CD4-positive, alpha-beta T cell treated with Interleukin-2 at 100 ng/mL for 4 hours (primary cell): Measurements from ENCODE around the gene FGF8.

Source experiments
- DNase-seq: peaks from one replicate; pipeline ENCODE4 v3.0.0-alpha.2; 2020; ENCODE audit warnings: low spot score

Gene FGF8

GRCh38 chr10:101781984-101782810, 6.3 kb upstream of the FGF8 start:
- DNase-seq = no peak

- no peak for DNase-seq
Measured at GRCh38 chr10:101781655-101781983, 5.7 kb upstream of the FGF8 start.

- peak; percentile 74 for DNase-seq
Measured at GRCh38 chr10:101780818-101781654, 5.1 kb upstream of the FGF8 start.

- no peak for DNase-seq
Measured at GRCh38 chr10:101780187-101780817, 4.4 kb upstream of the FGF8 start.

- DNase-seq = peak; percentile 81
Measured at GRCh38 chr10:101779544-101780186, 3.8 kb upstream of the FGF8 start.

GRCh38 chr10:101778781-101779543, 3.0 kb upstream of the FGF8 start:
- DNase-seq = no peak

GRCh38 chr10:101778151-101778780, 2.4 kb upstream of the FGF8 start:
- DNase-seq = no peak

- DNase-seq = no peak
Measured at GRCh38 chr10:101777619-101778145, 1.8 kb upstream of the FGF8 start.

GRCh38 chr10:101776161-101776817, 375 bp upstream of the FGF8 start:
- DNase-seq = no peak

GRCh38 chr10:101774589-101775272, 1.2 kb downstream of the FGF8 start:
- no peak for DNase-seq

- no peak for DNase-seq
Measured at GRCh38 chr10:101773923-101774588, 1.9 kb downstream of the FGF8 start.

- DNase-seq = no peak
Measured at GRCh38 chr10:101772895-101773761, 2.8 kb downstream of the FGF8 start.

GRCh38 chr10:101772017-101772894, 3.7 kb downstream of the FGF8 start:
- DNase-seq = no peak

- DNase-seq = no peak
Measured at GRCh38 chr10:101771380-101771779, 4.5 kb downstream of the FGF8 start.

GRCh38 chr10:101770331-101771215, 5.3 kb downstream of the FGF8 start:
- DNase-seq = no peak

- no peak for DNase-seq
Measured at GRCh38 chr10:101769541-101770180, 6.3 kb downstream of the FGF8 start.
